HepG2 (cell line): ENCODE measurements around the gene NPHP4. TPM values are rescaled to one million over a fixed set of nuclear protein-coding genes. Genes with fewer than 3 reads are reported as not detected.

ENCODE experiments used
- ARID2 ChIP-seq: sonication (generic); formaldehyde crosslinking; IDR thresholded peaks from 2 replicates; pipeline ENCODE4 v1.8.1; 2022; ENCODE audit warnings: mild to moderate bottlenecking, missing genetic modification reagents, borderline replicate concordance
- CEBPZ ChIP-seq: IDR thresholded peaks from 2 replicates; pipeline ENCODE4 v1.6.1; 2012; ENCODE audit warnings: low read length, improper control_type of control experiment
- HMGXB3 ChIP-seq: sonication (generic); formaldehyde crosslinking; IDR thresholded peaks from 2 replicates; pipeline ENCODE4 v1.4.0; 2020; ENCODE audit warnings: missing genetic modification reagents, borderline replicate concordance
- HNRNPLL ChIP-seq: fragments of 200-400 bp; formaldehyde crosslinking; IDR thresholded peaks from 2 replicates; pipeline ENCODE4 v1.6.1; 2017; ENCODE audit warnings: mild to moderate bottlenecking, low read depth, low read length; ENCODE audit not compliant: poor library complexity, severe bottlenecking
- HOXA3 ChIP-seq: sonication (generic); formaldehyde crosslinking; IDR thresholded peaks from 2 replicates; pipeline ENCODE4 v1.5.0; 2020; ENCODE audit warnings: missing genetic modification reagents
- KIAA2018 ChIP-seq: sonication (generic); formaldehyde crosslinking; IDR thresholded peaks from 2 replicates; pipeline ENCODE4 v1.5.0; 2020; ENCODE audit warnings: mild to moderate bottlenecking, missing genetic modification reagents, borderline replicate concordance
- SMARCE1 ChIP-seq: fragments of 450-650 bp; IDR thresholded peaks from 2 replicates; pipeline ENCODE4 v1.6.1; 2017; ENCODE audit warnings: borderline replicate concordance
- ZBTB1 ChIP-seq: sonication (generic); formaldehyde crosslinking; IDR thresholded peaks from 2 replicates; pipeline ENCODE4 v1.4.0; 2020; ENCODE audit warnings: missing genetic modification reagents, borderline replicate concordance
- ZNF225 ChIP-seq: sonication (generic); formaldehyde crosslinking; IDR thresholded peaks from 2 replicates; pipeline ENCODE4 v1.4.0; 2020; ENCODE audit warnings: mild to moderate bottlenecking, missing genetic modification reagents
- ZNF264 ChIP-seq: sonication (generic); formaldehyde crosslinking; IDR thresholded peaks from 2 replicates; pipeline ENCODE4 v1.4.0; 2020; ENCODE audit warnings: missing genetic modification reagents
- ZNF33A ChIP-seq: sonication (generic); formaldehyde crosslinking; IDR thresholded peaks from 2 replicates; pipeline ENCODE4 v1.5.1; 2020; ENCODE audit warnings: missing genetic modification reagents, mild to moderate bottlenecking, moderate library complexity, borderline replicate concordance
- ZNF343 ChIP-seq: sonication (generic); formaldehyde crosslinking; IDR thresholded peaks from 2 replicates; pipeline ENCODE4 v1.4.0; 2020; ENCODE audit warnings: mild to moderate bottlenecking, missing genetic modification reagents
- ZNF557 ChIP-seq: sonication (generic); formaldehyde crosslinking; IDR thresholded peaks from 2 replicates; pipeline ENCODE4 v1.4.0; 2020; ENCODE audit warnings: missing genetic modification reagents
- polyA plus RNA-seq, 8 experiments: library from polyadenylated mRNA; depleted of rRNA in 3 of 8; stranded (reverse) in 7 of 8; unstranded in 1 of 8; fragments of >200 nt; fragmentation: Illumina TruSeq in 4 of 8; extraction: Trizol in 4 of 8; gene quantifications; 2 replicates each; pipeline versions ENCODE4 v1.2.1 to v1.2.3, GENCODE V29; 2011 to 2016; ENCODE audit warnings: low read depth in 4 of 8, missing spikeins in 1 of 8, mixed read lengths in 1 of 8; ENCODE audit not compliant: insufficient read depth in 1 of 8
- total RNA-seq, 5 experiments: library from RNA; depleted of rRNA; stranded (reverse); fragments of >200 nt; fragmentation: Illumina TruSeq; extraction: Trizol; gene quantifications; 2 replicates each; pipeline ENCODE4 v1.2.3, GENCODE V29; 2016; ENCODE audit warnings: low read depth in 1 of 5

The NPHP4 gene
- total and polyA plus RNA-seq, 2 of the 13 experiments (the other 11 are each of a cell fraction or from before 2014, with no cell fraction given): 4.4 to 6.8 TPM

DNA sequence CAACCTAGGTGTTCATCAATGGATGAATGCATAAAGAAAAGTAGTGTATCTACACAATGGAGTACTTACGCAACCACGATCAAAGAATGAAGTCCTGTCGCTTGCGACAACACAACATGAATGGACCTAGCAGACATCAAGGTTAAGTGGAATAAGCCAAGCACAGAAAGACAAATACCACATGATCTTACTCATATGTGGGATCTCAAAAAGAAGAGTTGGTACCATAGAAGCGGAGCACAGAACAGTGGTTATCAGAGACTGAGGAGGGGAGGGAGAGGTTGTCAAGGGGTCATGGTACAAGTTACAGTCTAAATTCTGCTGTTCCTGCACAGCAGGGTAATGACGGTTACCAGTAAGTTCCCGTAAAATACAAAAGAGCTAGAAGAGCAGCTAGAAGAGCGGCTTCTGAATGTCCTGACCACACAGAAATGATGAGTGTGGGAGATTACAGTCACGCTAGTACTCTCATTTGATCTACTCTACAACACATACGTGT lies 36.7 kb downstream of the NPHP4 start (continued):
- TF ChIP-seq ARID2 (CRISPR knock-in tag) (no peak), ZNF225 (CRISPR knock-in tag) (no peak), ZNF343 (CRISPR knock-in tag) (peak; percentile 28; the same call in 1 of the 2 replicates), ZNF33A (no peak), ZBTB1 (CRISPR knock-in tag) (no peak), HMGXB3 (0 out of 2 replicates have a peak, but pooled peaks have one; percentile 19), ZNF264 (CRISPR knock-in tag) (0 out of 2 replicates have a peak, but pooled peaks have one; percentile 53), HOXA3 (CRISPR knock-in tag) (peak; percentile 80), KIAA2018 (CRISPR knock-in tag) (no peak), CEBPZ (no peak), ZNF557 (CRISPR knock-in tag) (0 out of 2 replicates have a peak, but pooled peaks have one; percentile 23), HNRNPLL (no peak), SMARCE1 (no peak)
